ENCODE results near the gene SEMA7A.
"Not testable (repeated sequence)": the region's sequence is repeated elsewhere in the genome, so short reads cannot be mapped to it uniquely, and the experiment has no call there.

Gene SEMA7A

DNA sequence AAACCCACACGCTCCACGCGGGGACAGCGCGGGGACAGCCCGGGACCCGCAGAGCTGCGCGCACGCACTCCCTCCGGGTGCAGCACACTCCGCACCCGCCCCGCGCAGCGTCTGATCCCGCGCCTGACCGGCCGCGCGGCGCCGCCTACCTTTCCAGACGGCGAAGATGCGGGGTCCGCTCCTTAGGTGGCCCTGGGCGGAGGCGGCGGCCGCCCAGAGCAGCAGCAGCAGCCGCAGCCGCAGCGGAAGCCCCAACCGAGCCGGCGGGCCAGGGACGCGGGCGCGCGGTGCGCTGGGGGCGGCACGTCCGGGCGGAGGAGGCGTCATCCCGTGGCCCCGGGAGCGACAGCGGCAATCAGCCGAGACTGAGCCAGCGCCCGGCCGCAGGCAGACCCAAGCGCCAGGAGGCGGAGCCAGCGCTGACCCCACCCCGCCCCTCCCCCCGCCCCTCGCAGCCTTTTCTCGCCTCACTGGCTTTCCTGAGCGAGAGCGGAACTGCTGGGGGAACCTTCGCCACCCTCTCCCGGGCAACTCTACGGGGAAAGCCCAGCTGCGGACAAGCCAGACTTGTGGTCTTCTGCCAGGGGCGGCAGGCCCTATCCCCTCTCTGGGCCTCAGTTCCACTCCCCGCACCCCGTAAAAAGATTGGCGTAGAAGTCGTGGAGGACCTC is at the start of gene SEMA7A:
Gene SEMA7A (minus strand): TSS at position 367 of the 671 bp plus-strand sequence. CDS start 40 bp downstream, at position 327.
- in situ Hi-C loops (cut with MboI; ENCODE audit: low sequenced_read_pairs): no loop called here

DNA sequence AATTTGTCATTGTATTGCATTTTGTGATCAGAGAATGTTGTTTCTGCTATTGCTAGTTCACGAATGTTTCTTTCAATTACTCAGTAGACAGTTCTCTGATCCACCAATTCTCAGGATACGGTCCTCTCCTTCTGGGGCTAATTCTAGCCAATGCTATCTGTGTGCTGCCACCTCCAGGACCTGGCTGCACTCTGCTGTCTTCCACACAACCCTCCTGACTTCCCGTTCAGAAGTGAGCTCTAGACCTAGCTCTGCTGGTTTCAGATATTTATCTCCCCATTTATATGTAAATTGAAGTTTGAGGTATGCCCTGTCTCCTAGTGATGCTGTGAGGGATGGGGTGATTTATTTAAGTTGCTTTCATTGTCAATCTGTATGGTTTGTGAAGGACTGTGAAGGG is 48.9 kb upstream of the SEMA7A start:
- in situ Hi-C loops (cut with MboI; ENCODE audit: low sequenced_read_pairs): no loop called here

GRCh38 chr15:74480364-74480763 is 46.6 kb upstream of the SEMA7A start:
- in situ Hi-C loops (cut with MboI; ENCODE audit: low sequenced_read_pairs): not testable (repeated sequence)

GRCh38 chr15:74471621-74472020 is 37.9 kb upstream of the SEMA7A start:
- in situ Hi-C loops (cut with MboI; ENCODE audit: low sequenced_read_pairs): not testable (repeated sequence)

DNA sequence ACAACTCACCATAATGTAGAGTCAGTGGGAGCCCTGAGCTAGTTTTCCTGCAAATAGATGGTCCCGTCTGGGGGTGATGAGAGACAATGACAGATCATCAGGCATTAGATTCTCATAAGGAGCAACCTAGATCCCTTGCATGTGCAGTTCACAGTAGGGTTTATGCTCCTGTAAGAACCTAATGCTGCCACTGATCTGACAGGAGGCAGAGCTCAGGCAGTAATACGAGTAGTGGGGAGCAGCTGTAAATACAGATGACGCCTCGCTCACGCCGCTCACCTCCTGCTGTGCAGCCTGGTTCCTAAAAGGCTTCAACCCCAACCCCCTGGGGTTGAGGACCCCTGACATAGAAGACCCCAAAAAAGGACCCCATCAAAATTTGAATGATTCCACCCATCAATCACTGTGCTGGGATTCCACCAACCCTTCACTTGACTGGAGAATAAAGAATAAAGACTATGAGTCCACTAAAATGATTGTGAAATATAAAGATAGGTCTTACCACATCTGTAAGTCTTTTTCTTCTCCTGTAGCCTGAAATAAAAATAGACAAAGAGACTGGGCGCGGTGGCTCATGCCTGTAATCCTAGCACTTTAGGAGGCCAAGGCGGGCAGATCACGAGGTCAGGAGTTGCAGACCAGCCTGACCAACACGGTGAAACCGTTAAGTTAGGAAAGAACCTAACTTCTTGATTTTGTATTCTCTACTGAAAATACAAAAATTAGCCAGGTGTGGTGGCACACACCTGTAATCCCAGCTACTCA is 37.1 kb upstream of the SEMA7A start:
- in situ Hi-C loops (cut with MboI; ENCODE audit: low sequenced_read_pairs): no loop called here

DNA sequence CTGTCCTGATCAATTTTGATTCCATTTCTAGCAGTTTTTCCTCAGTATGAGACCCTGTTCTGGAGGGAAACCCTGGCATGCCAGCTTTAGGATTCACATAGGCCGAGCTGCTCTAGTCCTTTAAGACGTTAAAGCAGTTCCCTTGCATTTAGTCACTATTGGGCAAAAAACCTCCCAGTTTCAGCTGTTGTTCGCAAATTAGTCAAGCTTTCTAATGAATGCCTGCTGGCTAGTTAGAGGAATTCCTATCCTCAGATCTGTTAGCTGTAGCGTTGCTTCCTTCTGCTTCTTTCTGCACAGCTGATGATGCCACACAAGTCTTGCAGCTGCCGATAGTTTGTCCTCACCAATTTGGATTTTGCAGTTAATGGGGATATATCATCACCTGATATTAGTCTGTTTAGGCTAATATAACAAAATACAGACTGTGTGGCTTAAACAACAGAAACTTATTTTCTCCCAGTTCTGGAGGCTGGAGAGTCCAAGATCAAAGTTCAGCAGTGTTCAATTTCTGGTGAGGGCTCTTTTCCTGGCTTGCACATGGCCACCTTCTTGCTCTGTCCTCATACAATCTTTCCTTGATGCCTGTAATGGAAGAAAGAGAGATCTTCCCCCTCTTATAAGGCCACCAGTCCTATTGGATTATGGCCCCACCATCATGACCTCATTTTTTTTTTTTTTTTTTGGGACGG is 34.7 kb upstream of the SEMA7A start:
- in situ Hi-C loops (cut with MboI; ENCODE audit: low sequenced_read_pairs): no loop called here

GRCh38 chr15:74466570-74466969 is 32.8 kb upstream of the SEMA7A start:
- in situ Hi-C loops (cut with MboI; ENCODE audit: low sequenced_read_pairs): no loop called here

- in situ Hi-C loops (cut with MboI; ENCODE audit: low sequenced_read_pairs): no loop called here
These were observed 31.1 kb upstream of the SEMA7A start for GRCh38 chr15:74464897-74465296.

GRCh38 chr15:74464216-74464615 is 30.5 kb upstream of the SEMA7A start:
- in situ Hi-C loops (cut with MboI; ENCODE audit: low sequenced_read_pairs): no loop called here

DNA sequence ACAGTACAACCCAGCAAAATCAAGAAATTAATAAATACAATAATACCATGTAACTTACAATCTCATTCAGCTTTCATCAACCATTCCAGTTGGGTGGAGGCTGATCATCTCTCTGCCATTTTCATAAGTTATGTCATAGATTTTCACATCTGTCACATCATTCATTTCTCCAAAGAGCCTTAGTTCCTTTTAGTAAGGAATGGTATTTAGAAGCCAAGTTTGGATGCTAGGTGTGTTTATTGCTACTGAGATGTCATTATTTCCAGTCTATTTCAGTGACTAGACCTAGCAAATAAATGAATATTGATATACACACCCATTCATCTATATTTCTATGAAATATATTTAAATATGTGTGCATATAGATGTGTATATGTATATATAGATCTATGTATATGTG is 29.9 kb upstream of the SEMA7A start:
- in situ Hi-C loops (cut with MboI; ENCODE audit: low sequenced_read_pairs): no loop called here

- in situ Hi-C loops (cut with MboI; ENCODE audit: low sequenced_read_pairs): no loop called here
These were observed 28.2 kb upstream of the SEMA7A start for GRCh38 chr15:74461847-74462511.

DNA sequence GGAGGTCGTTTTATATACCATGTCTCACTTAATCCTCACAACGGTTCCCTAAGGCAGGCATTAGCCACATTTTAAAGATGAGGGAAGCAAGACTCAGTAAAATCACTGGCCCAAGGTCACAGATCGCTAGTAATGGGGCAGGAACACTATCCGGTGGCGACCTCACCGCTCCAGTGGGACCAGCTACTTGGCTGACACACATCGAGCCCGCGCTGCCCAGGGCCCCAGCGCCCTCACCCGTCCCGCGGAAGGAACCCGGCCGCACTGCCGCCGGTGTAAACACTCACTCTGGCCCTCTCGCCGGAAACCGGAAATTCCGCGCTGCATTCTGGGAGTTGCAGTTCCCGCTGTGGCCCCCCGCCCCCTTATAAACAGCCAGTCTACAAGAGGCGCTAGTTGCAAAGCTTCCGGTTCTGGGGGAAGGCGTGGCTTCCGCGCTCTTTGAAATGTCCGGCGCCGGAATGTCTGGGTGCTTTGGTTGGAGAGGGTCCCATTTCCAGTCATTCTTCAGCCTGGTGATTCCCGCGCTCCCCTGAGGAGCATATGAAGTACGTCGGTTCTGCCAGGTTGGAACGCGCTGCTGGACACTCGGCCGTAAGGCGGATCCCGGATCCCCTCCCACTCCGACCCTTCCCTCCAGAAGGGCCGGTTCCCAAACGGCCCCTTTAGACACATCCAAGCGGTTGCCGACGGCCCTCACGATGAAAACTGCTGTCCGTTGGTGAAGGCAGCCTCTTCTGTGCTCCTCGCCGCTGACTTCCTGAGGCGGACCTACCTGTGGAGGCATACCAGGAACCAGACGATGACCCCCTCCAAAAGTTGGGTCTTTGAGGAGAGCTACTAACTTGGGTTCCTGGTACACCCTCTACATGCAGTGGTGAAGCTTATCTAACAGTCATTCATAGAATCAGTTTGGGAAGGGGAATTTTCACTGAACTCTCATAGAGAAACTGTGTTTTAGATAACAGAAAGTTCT is 27.4 kb upstream of the SEMA7A start, which contains the start of gene UBL7:
Gene UBL7 (minus strand): TSS at position 290 of the 976 bp plus-strand sequence. CDS start 2,293 bp downstream, outside the sequence.
- in situ Hi-C loops (cut with MboI; ENCODE audit: low sequenced_read_pairs): no loop called here

DNA sequence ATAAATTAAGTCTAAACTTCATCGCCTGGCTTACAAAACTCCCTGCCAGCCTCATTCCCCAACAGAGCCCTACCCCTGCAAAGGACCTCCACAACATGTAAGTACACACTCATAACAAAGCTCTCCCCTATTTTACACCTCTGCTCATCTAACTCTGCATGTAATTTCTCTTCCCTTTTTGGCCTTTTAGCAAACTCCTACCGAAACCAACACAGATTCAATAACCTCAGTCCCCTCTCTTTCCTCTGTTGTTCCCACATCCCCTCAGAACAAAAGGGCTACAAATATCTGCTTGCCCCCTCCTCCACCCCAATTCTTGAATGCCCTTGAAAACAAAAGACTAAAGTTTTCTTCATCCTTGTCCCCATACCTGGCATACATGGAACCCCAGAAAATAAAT is 26.5 kb upstream of the SEMA7A start:
- in situ Hi-C loops (cut with MboI; ENCODE audit: low sequenced_read_pairs): no loop called here

DNA sequence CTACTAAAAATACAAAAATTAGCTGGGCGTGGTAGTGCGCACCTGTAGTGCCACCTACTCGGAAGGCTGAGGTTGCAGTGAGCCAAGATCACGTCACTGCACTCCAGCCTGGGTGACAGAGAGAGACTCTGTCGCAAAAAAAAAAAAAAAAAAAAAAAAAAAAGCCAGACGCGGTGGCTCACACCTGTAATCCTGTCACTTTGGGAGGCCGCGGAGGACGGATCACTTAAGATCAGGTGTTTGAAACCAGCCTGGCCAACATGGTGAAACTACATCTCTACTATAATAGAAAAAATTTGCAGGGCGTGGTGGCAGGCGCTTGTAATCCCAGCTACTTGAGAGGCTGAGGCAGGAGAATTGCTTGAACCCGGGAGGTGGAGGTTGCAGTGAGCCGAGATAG is 26.0 kb upstream of the SEMA7A start:
- in situ Hi-C loops (cut with MboI; ENCODE audit: low sequenced_read_pairs): not testable (repeated sequence)

DNA sequence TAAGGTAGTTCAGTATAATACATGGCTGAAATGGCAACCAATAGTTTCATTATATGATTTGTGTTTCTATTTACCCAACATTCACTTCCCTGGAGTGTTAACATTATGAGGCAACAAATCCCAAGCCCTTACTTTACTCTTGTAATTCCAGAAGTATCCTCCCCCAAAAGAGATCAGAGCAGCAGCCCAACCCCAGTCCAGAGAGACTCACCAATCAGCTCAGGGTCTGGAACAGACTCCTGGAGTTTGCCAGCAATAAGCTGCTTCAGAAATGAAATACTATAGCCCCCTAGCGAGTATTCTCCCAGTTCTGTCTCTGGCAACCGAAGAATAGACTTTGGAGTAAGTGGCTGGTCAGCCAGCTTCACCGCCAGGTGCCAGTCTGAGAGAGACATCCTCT is 24.7 kb upstream of the SEMA7A start:
- in situ Hi-C loops (cut with MboI; ENCODE audit: low sequenced_read_pairs): no loop called here

GRCh38 chr15:74457036-74457435 is 23.3 kb upstream of the SEMA7A start:
- in situ Hi-C loops (cut with MboI; ENCODE audit: low sequenced_read_pairs): not testable (repeated sequence)

- in situ Hi-C loops (cut with MboI; ENCODE audit: low sequenced_read_pairs): no loop called here
These were observed 21.2 kb upstream of the SEMA7A start for GRCh38 chr15:74454764-74455500.

DNA sequence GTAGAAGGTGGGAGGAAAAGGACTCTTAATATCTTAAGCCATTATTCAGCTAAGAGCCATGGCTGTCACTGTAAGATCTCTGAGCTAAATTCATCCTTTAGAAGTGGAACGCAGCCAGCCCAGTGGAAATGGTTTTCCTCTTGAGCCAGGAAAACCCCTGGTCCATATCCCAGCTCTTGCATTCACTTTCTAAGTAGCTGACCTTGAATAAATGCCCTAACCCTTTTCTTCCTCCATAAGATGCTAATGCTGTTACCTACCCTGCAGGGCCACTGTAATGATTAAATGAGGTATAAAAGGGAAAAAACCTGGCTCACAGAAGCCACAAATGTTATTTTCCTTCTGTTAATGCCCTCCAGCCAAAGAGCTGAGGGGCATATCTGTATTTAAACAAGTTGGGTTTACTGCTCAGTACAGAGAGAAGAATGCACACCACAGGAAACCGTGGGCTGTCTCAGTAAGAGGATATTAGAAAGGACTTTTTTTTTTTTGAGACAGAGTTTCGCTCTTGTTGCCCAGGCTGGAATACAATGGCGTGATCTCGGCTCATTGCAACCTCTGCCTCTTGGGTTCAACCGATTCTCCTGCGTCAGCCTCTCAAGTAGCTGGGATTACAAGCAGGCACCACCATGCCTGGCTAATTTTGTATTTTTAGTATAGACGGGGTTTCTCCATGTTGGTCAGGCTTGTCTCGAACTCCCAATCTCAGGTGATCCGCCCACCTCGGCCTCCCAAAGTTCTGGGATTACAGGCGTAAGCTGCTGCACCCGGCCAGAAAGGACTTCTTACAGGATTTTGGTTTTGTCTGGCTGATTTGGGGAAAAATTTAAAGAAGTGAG is 20.4 kb upstream of the SEMA7A start:
- in situ Hi-C loops (cut with MboI; ENCODE audit: low sequenced_read_pairs): no loop called here

Measured in hTERT RPE-1 (cell line).